ENCODE results near the gene SHISA6.

The SHISA6 gene

GRCh38 chr17:11551442-11551841, 310.4 kb downstream of the SHISA6 start:
- TF ChIP-seq, protein P1, sequence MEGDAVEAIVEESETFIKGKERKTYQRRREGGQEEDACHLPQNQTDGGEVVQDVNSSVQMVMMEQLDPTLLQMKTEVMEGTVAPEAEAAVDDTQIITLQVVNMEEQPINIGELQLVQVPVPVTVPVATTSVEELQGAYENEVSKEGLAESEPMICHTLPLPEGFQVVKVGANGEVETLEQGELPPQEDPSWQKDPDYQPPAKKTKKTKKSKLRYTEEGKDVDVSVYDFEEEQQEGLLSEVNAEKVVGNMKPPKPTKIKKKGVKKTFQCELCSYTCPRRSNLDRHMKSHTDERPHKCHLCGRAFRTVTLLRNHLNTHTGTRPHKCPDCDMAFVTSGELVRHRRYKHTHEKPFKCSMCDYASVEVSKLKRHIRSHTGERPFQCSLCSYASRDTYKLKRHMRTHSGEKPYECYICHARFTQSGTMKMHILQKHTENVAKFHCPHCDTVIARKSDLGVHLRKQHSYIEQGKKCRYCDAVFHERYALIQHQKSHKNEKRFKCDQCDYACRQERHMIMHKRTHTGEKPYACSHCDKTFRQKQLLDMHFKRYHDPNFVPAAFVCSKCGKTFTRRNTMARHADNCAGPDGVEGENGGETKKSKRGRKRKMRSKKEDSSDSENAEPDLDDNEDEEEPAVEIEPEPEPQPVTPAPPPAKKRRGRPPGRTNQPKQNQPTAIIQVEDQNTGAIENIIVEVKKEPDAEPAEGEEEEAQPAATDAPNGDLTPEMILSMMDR (IDR thresholded peaks at IDR 0.05; ENCODE audit: extremely low read depth, insufficient read depth, missing control alignments) = no peak
- DNase-seq (ENCODE audit: low spot score) = no peak
- in situ Hi-C loops (cut with MboI; ENCODE audit: low pct_unique_long_range_greater_than_20kb, low sequenced_read_pairs, unreplicated experiment) = no loop called here

DNA sequence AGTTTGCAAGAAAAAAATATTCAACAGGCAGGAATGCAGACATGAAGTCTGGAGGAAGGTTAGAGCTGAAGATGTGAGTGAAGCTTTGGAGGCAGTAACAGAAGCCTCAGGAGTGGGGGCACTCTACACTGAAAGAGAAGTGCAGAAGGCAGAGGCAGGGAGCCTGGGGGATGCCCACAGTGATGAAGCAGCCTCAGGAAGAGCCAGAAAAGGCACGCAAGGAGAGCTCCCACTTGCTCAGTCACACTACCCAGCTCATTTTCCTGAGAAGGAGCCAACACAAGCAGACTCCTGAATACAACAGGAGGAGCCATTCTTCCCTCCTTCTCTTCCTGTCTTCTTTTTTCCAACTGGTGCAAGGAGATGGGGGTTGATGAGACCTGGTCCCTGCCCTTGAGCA, 312.1 kb downstream of the SHISA6 start:
- in situ Hi-C loops (cut with MboI; ENCODE audit: low pct_unique_long_range_greater_than_20kb, low sequenced_read_pairs, unreplicated experiment) = no loop called here
- no peak for DNase-seq (ENCODE audit: low spot score)
- TF ChIP-seq, protein P1 (IDR thresholded peaks at IDR 0.05; ENCODE audit: extremely low read depth, insufficient read depth, missing control alignments) = no peak

- in situ Hi-C loops (cut with MboI; ENCODE audit: low pct_unique_long_range_greater_than_20kb, low sequenced_read_pairs, unreplicated experiment) = no loop called here
- TF ChIP-seq, protein P1 (IDR thresholded peaks at IDR 0.05; ENCODE audit: extremely low read depth, insufficient read depth, missing control alignments) = no peak
- DNase-seq (ENCODE audit: low spot score) = no peak
Measured at GRCh38 chr17:11554042-11554441, 313.0 kb downstream of the SHISA6 start.

DNA sequence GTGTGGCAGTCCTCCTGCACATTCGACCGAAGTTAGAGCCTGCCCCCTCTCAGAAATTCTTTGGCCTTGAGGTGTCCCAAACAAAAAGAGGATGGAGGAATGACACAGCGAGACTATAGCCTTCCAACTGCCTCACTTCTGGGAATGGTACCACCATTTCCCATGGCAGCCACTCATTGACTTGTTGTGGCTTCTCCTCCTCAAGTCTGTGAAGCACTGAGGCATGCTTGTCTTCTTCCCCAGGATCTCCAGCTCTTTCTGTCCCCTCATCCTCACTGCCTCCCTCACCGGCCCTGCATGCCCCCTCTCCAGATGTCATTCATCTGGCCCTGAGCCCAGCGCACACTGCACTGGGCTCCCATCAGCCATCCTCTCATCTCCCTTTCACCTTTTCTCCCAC, 313.5 kb downstream of the SHISA6 start:
- DNase-seq (ENCODE audit: low spot score) = no peak
- TF ChIP-seq, protein P1 (IDR thresholded peaks at IDR 0.05; ENCODE audit: extremely low read depth, insufficient read depth, missing control alignments) = no peak
- in situ Hi-C loops (cut with MboI; ENCODE audit: low pct_unique_long_range_greater_than_20kb, low sequenced_read_pairs, unreplicated experiment) = no loop called here

DNA sequence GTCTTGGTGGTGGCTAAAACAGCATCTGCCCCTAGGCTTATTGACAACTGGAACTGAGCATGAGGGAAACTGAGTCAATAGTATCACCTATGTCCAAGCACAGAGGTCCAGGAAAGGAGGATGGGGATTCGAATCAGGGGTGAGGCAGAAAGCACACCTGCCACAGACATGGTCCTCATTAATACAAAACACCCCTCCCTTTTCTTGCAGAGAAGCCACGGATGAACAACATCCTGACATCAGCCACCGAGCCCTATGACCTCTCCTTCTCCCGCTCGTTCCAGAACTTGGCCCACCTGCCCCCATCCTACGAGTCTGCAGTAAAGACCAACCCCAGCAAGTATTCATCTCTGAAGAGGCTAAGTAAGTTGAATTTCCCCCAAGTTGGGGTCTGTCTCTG, 314.5 kb downstream of the SHISA6 start:
- DNase-seq (ENCODE audit: low spot score) = no peak
- TF ChIP-seq, protein P1 (IDR thresholded peaks at IDR 0.05; ENCODE audit: extremely low read depth, insufficient read depth, missing control alignments) = no peak
- in situ Hi-C loops (cut with MboI; ENCODE audit: low pct_unique_long_range_greater_than_20kb, low sequenced_read_pairs, unreplicated experiment) = no loop called here

- in situ Hi-C loops (cut with MboI; ENCODE audit: low pct_unique_long_range_greater_than_20kb, low sequenced_read_pairs, unreplicated experiment) = no loop called here
- DNase-seq (ENCODE audit: low spot score) = no peak
- TF ChIP-seq, protein P1 (IDR thresholded peaks at IDR 0.05; ENCODE audit: extremely low read depth, insufficient read depth, missing control alignments) = no peak
Measured at GRCh38 chr17:11557727-11558452, 316.9 kb downstream of the SHISA6 start.
